ENCODE results near the gene GSTK1.
"Not testable (repeated sequence)": the region's sequence is repeated elsewhere in the genome, so short reads cannot be mapped to it uniquely, and the experiment has no call there.

GRCh38 chr7:143264196-143264568 lies 941 bp downstream of the GSTK1 start:
- TF ChIP-seq NFRKB (IDR thresholded peaks at IDR 0.05; ENCODE audit: low read depth); ZNF174 (CRISPR knock-in tag; IDR thresholded peaks at IDR 0.05): not testable (repeated sequence)

Data from K562 (cell line).